Left forelimb (tissue), 1 donor: ENCODE results near the gene TYW1.
"Not testable (repeated sequence)": the region's sequence is repeated elsewhere in the genome, so short reads cannot be mapped to it uniquely, and the experiment has no call there.

Source experiments
- DNase-seq: peaks from one replicate; pipeline ENCODE4 v3.0.0-alpha.2; 2018; ENCODE audit warnings: low spot score

Gene TYW1

GRCh38 chr7:67130766-67131165 is 134.1 kb downstream of the TYW1 start:
- not testable (repeated sequence) for DNase-seq

GRCh38 chr7:67134912-67135311 is 138.3 kb downstream of the TYW1 start:
- DNase-seq, result not testable (repeated sequence)

- not testable (repeated sequence) for DNase-seq
Observed at GRCh38 chr7:67135617-67136486, 139.2 kb downstream of the TYW1 start.

- DNase-seq, result not testable (repeated sequence)
Observed at GRCh38 chr7:67137489-67137888, 140.9 kb downstream of the TYW1 start.

- DNase-seq, result not testable (repeated sequence)
Observed at GRCh38 chr7:67139876-67140275, 143.2 kb downstream of the TYW1 start.

GRCh38 chr7:67141001-67141400 is 144.4 kb downstream of the TYW1 start:
- DNase-seq, result not testable (repeated sequence)

- DNase-seq, result not testable (repeated sequence)
Observed at GRCh38 chr7:67143091-67143786, 146.6 kb downstream of the TYW1 start.

GRCh38 chr7:67145581-67146193 is 149.1 kb downstream of the TYW1 start:
- not testable (repeated sequence) for DNase-seq

GRCh38 chr7:67149131-67149530 is 152.5 kb downstream of the TYW1 start:
- DNase-seq, result not testable (repeated sequence)

- DNase-seq, result not testable (repeated sequence)
Observed at GRCh38 chr7:67154374-67154773, 157.7 kb downstream of the TYW1 start.

GRCh38 chr7:67156064-67156463 is 159.4 kb downstream of the TYW1 start:
- DNase-seq, result not testable (repeated sequence)

GRCh38 chr7:67163285-67163684 is 166.7 kb downstream of the TYW1 start:
- DNase-seq, result not testable (repeated sequence)

- DNase-seq, result not testable (repeated sequence)
Observed at GRCh38 chr7:67171151-67171550, 174.5 kb downstream of the TYW1 start.

GRCh38 chr7:67176730-67177129 is 180.1 kb downstream of the TYW1 start:
- DNase-seq, result not testable (repeated sequence)

- DNase-seq, result not testable (repeated sequence)
Observed at GRCh38 chr7:67178915-67179688, 182.5 kb downstream of the TYW1 start.

- not testable (repeated sequence) for DNase-seq
Observed at GRCh38 chr7:67182956-67183750, 186.5 kb downstream of the TYW1 start.

GRCh38 chr7:67184912-67185659 is 188.5 kb downstream of the TYW1 start:
- not testable (repeated sequence) for DNase-seq

- not testable (repeated sequence) for DNase-seq
Observed at GRCh38 chr7:67185660-67186129, 189.1 kb downstream of the TYW1 start.

- not testable (repeated sequence) for DNase-seq
Observed at GRCh38 chr7:67189160-67189559, 192.5 kb downstream of the TYW1 start.
